Measurements from ENCODE around the gene CYP4F8.
"Not testable (repeated sequence)": the region's sequence is repeated elsewhere in the genome, so short reads cannot be mapped to it uniquely, and the experiment has no call there.

CYP4F8 gene

DNA sequence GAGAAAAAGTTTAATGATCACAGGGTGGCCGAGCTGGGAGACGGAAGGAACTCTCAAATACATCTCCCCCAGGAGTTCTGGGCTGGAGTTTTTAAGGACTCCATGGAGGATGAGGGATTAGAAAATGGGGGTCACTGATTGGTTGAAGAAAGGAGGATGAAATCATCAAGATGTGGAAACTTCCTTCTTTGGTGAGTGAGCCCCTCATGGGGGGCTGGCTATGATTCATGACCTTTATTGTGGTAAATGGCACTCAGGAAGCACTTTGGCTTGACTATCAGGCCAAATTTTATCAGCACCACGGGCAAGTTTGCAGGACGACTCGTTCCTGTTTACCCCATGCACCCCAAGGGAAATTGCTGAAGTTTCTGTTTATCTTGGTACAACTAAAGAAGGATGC lies 22.5 kb upstream of the CYP4F8 start:
- not testable (repeated sequence) for H3K27ac ChIP-seq (ENCODE audit: low read depth, low read length); H2BK5ac ChIP-seq (ENCODE audit: low read depth, low read length, poor library complexity); H3K4me2 ChIP-seq (ENCODE audit: low read length); H3K9ac ChIP-seq (ENCODE audit: low read length); H2AK5ac ChIP-seq (ENCODE audit: low read length); H3K27me3 ChIP-seq (ENCODE audit: insufficient read depth, low read length); H3K14ac ChIP-seq (ENCODE audit: low read length); H3K79me2 ChIP-seq (ENCODE audit: control insufficient read depth, insufficient read depth, low read length, poor library complexity); H3K18ac ChIP-seq (ENCODE audit: low read length); H4K8ac ChIP-seq (ENCODE audit: low read depth, low read length); H2AFZ ChIP-seq (ENCODE audit: insufficient read depth, low read length, poor library complexity); DNase-seq; H2BK12ac ChIP-seq (ENCODE audit: low read length); H3K4me1 ChIP-seq (ENCODE audit: control insufficient read depth in 1 of 2, insufficient read depth in 2 of 2, low read length in 2 of 2); H3K23ac ChIP-seq (ENCODE audit: low read length); H3K4ac ChIP-seq (ENCODE audit: low read depth, low read length); H2BK120ac ChIP-seq (ENCODE audit: insufficient read depth, low read length, poor library complexity); H3K36me3 ChIP-seq (ENCODE audit: control insufficient read depth in 1 of 2, insufficient read depth in 2 of 2, low read length in 2 of 2); H3K79me1 ChIP-seq (ENCODE audit: low read length); H4K12ac ChIP-seq (ENCODE audit: low read depth, low read length); H4K91ac ChIP-seq (ENCODE audit: low read depth, low read length); H3K4me3 ChIP-seq (ENCODE audit: low read depth, low read length)
- no CpG with 5 or more reads among the region's 5 CpGs for WGBS (ENCODE audit: extremely low coverage, insufficient coverage, insufficient read length)
- peaks cover 38% of the 10 kb centered on the region for H3K9me3 ChIP-seq (ENCODE audit: insufficient read depth, low read depth, low read length)

DNA sequence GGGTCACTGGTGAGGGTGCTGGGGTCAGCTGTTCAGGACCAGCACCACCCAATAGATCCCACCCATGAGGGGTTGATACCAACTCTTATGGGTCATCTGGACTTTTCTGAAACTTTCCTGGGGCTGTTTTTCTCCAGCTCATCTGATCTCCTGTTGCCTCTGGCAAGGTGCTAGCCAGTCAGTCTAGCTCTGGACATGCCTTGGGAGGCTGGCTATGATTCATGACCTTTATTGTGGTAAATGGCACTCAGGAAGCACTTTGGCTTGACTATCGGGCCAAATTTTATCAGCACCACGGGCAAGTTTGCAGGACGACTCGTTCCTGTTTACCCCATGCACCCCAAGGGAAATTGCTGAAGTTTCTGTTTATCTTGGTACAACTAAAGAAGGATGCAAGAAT lies 21.3 kb upstream of the CYP4F8 start:
- WGBS (ENCODE audit: extremely low coverage, insufficient coverage, insufficient read length), result no CpG with 5 or more reads among the region's 4 CpGs
- not testable (repeated sequence) for H3K36me3 ChIP-seq (ENCODE audit: control insufficient read depth in 1 of 2, insufficient read depth in 2 of 2, low read length in 2 of 2); DNase-seq; H3K79me2 ChIP-seq (ENCODE audit: control insufficient read depth, insufficient read depth, low read length, poor library complexity); H4K12ac ChIP-seq (ENCODE audit: low read depth, low read length); H4K91ac ChIP-seq (ENCODE audit: low read depth, low read length); H2BK12ac ChIP-seq (ENCODE audit: low read length); H4K8ac ChIP-seq (ENCODE audit: low read depth, low read length); H3K4me3 ChIP-seq (ENCODE audit: low read depth, low read length); H3K4me2 ChIP-seq (ENCODE audit: low read length); H2AK5ac ChIP-seq (ENCODE audit: low read length); H3K4ac ChIP-seq (ENCODE audit: low read depth, low read length); H2AFZ ChIP-seq (ENCODE audit: insufficient read depth, low read length, poor library complexity); H3K23ac ChIP-seq (ENCODE audit: low read length); H3K9ac ChIP-seq (ENCODE audit: low read length); H3K18ac ChIP-seq (ENCODE audit: low read length); H3K79me1 ChIP-seq (ENCODE audit: low read length); H3K27me3 ChIP-seq (ENCODE audit: insufficient read depth, low read length); H2BK5ac ChIP-seq (ENCODE audit: low read depth, low read length, poor library complexity); H3K27ac ChIP-seq (ENCODE audit: low read depth, low read length); H3K14ac ChIP-seq (ENCODE audit: low read length); H3K4me1 ChIP-seq (ENCODE audit: control insufficient read depth in 1 of 2, insufficient read depth in 2 of 2, low read length in 2 of 2); H2BK120ac ChIP-seq (ENCODE audit: insufficient read depth, low read length, poor library complexity)
- H3K9me3 ChIP-seq (ENCODE audit: insufficient read depth, low read depth, low read length), result peaks cover 29% of the 10 kb centered on the region

DNA sequence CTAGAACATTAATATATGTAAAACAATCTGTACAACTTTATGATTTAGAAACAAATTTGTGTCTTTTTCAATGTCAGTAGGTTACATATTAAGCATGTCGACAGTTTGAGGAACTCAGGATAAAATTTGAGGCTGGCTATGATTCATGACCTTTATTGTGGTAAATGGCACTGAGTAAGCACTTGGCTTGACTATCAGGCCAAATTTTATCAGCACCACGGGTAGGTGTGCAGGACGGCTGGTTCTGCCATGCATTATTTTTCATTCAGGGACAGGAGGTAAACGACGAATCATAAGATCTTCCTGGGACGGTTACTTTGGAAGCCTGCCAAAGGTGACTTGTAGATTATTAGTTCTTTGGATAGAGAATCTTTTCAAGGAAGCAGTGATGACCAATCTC lies 19.9 kb upstream of the CYP4F8 start:
- no CpG with 5 or more reads among the region's 6 CpGs for WGBS (ENCODE audit: extremely low coverage, insufficient coverage, insufficient read length)
- peaks cover 20% of the 10 kb centered on the region for H3K9me3 ChIP-seq (ENCODE audit: insufficient read depth, low read depth, low read length)
- no peak overlapping the region for H2BK120ac ChIP-seq (ENCODE audit: insufficient read depth, low read length, poor library complexity)
- no peak overlapping the region for H4K12ac ChIP-seq (ENCODE audit: low read depth, low read length)
- H4K8ac ChIP-seq (ENCODE audit: low read depth, low read length), result no peak overlapping the region
- H3K36me3 ChIP-seq (ENCODE audit: control insufficient read depth in 1 of 2, insufficient read depth in 2 of 2, low read length in 2 of 2), result no peaks in the 10 kb centered on the region
- H3K23ac ChIP-seq (ENCODE audit: low read length), result no peak overlapping the region
- no peak overlapping the region for H2AFZ ChIP-seq (ENCODE audit: insufficient read depth, low read length, poor library complexity)
- H2AK5ac ChIP-seq (ENCODE audit: low read length), result no peak overlapping the region
- H3K27me3 ChIP-seq (ENCODE audit: insufficient read depth, low read length), result no peaks in the 10 kb centered on the region
- H3K14ac ChIP-seq (ENCODE audit: low read length), result no peak overlapping the region
- no peak overlapping the region for H4K91ac ChIP-seq (ENCODE audit: low read depth, low read length)
- H2BK5ac ChIP-seq (ENCODE audit: low read depth, low read length, poor library complexity), result no peak overlapping the region
- H3K18ac ChIP-seq (ENCODE audit: low read length), result no peak overlapping the region
- DNase-seq, result no peak
- H3K27ac ChIP-seq (ENCODE audit: low read depth, low read length), result no peak overlapping the region
- no peak overlapping the region for H3K4ac ChIP-seq (ENCODE audit: low read depth, low read length)
- H3K4me1 ChIP-seq (ENCODE audit: control insufficient read depth in 1 of 2, insufficient read depth in 2 of 2, low read length in 2 of 2), result no peaks in the 10 kb centered on the region
- H3K79me2 ChIP-seq (ENCODE audit: control insufficient read depth, insufficient read depth, low read length, poor library complexity), result no peaks in the 10 kb centered on the region
- H3K79me1 ChIP-seq (ENCODE audit: low read length), result no peaks in the 10 kb centered on the region
- no peak overlapping the region for H3K4me3 ChIP-seq (ENCODE audit: low read depth, low read length)
- no peak overlapping the region for H3K4me2 ChIP-seq (ENCODE audit: low read length)
- H2BK12ac ChIP-seq (ENCODE audit: low read length), result no peak overlapping the region
- no peak overlapping the region for H3K9ac ChIP-seq (ENCODE audit: low read length)

DNA sequence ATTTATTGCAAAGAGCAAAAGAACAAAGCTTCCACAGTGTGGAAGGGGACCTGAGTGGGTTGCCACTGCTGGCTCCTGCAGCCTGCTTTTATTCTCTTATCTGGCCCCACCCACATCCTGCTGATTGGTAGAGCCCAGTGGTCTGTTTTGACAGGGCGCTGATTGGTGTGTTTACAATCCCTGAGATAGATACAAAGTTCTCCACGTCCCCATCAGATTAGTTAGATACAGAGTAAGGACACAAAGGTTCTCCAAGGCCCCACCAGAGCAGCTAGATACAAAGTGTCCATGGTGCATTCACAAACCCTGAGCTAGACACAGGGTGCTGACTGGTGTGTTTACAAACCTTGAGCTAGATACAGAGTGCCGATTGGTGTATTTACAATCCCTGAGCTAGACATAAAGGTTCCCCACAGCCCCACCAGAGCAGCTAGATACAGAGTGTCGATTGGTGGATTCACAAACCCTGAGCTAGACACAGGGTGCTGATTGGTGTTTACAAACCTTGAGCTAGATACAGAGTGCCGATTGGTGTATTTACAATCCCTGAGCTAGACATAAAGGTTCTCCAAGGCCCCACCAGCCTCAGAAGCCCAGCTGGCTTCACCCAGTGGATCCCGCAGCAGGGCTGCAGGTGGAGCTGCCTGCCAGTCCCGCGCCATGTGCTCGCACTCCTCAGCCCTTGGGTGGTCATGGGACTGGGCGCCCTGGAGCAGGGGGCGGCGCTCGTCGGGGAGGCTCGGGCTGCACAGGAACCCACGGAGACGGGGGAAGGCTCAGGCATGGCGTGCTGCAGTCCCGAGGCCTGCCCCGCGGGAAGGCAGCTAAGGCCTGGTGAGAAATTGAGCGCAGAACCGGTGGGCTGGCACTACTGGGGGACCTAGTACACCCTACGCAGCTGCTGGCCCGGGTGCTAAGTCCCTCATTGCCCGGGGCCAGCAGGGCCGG lies 6.8 kb upstream of the CYP4F8 start:
- H4K8ac ChIP-seq (ENCODE audit: low read depth, low read length); H3K9ac ChIP-seq (ENCODE audit: low read length); H3K4me2 ChIP-seq (ENCODE audit: low read length); H3K4me1 ChIP-seq (ENCODE audit: control insufficient read depth in 1 of 2, insufficient read depth in 2 of 2, low read length in 2 of 2); H2AFZ ChIP-seq (ENCODE audit: insufficient read depth, low read length, poor library complexity); H3K4me3 ChIP-seq (ENCODE audit: low read depth, low read length); H2BK12ac ChIP-seq (ENCODE audit: low read length); H3K18ac ChIP-seq (ENCODE audit: low read length); H4K91ac ChIP-seq (ENCODE audit: low read depth, low read length); H3K36me3 ChIP-seq (ENCODE audit: control insufficient read depth in 1 of 2, insufficient read depth in 2 of 2, low read length in 2 of 2); H2AK5ac ChIP-seq (ENCODE audit: low read length); DNase-seq; H3K27me3 ChIP-seq (ENCODE audit: insufficient read depth, low read length); H3K79me2 ChIP-seq (ENCODE audit: control insufficient read depth, insufficient read depth, low read length, poor library complexity); H2BK5ac ChIP-seq (ENCODE audit: low read depth, low read length, poor library complexity); H4K12ac ChIP-seq (ENCODE audit: low read depth, low read length); H2BK120ac ChIP-seq (ENCODE audit: insufficient read depth, low read length, poor library complexity); H3K4ac ChIP-seq (ENCODE audit: low read depth, low read length); H3K27ac ChIP-seq (ENCODE audit: low read depth, low read length); H3K79me1 ChIP-seq (ENCODE audit: low read length); H3K14ac ChIP-seq (ENCODE audit: low read length); H3K23ac ChIP-seq (ENCODE audit: low read length): not testable (repeated sequence)
- no CpG with 5 or more reads among the region's 27 CpGs for WGBS (ENCODE audit: extremely low coverage, insufficient coverage, insufficient read length)
- peaks cover 23% of the 10 kb centered on the region for H3K9me3 ChIP-seq (ENCODE audit: insufficient read depth, low read depth, low read length)
